Measurements from ENCODE around the gene CDC123.

- no peak for TF ChIP-seq CTCF (conservative IDR thresholded peaks at IDR 0.05; ENCODE audit: low read length)
- TF ChIP-seq EZH2phosphoT487 (IDR thresholded peaks at IDR 0.05; ENCODE audit: borderline replicate concordance), result no peak
Observed at GRCh38 chr10:12179606-12180170, 16.3 kb upstream of the CDC123 start.
